BE2C (cell line): ENCODE measurements around the gene RXRG.

Experiments
- DNase-seq: peaks from one replicate; pipeline ENCODE4 v3.0.0-alpha.2; 2020
- H3K27me3 ChIP-seq: fragments of 250-450 bp; sonication (Bioruptor Pico); 2 replicates; pipeline ENCODE4 v1.5.1; 2020; ENCODE audit warnings: mild to moderate bottlenecking
- H3K36me3 ChIP-seq: fragments of 250-450 bp; sonication (Bioruptor Pico); 2 replicates; pipeline ENCODE4 v1.5.1; 2020; ENCODE audit warnings: mild to moderate bottlenecking
- H3K4me1 ChIP-seq: fragments of 250-450 bp; sonication (Bioruptor Pico); 2 replicates; pipeline ENCODE4 v1.5.1; 2020
- H3K4me3 ChIP-seq: 2 replicates; pipeline ENCODE4 v1.5.1; 2011; ENCODE audit warnings: low read depth, low read length
- H3K9me3 ChIP-seq: fragments of 250-450 bp; sonication (Bioruptor Pico); 2 replicates; pipeline ENCODE4 v1.5.1; 2020
- TF ChIP-seq, protein P1 (sequence below): IDR thresholded peaks from 2 replicates; pipeline ENCODE4 v1.5.1; 2012; ENCODE audit warnings: mild to moderate bottlenecking, low read depth, low read length

The RXRG gene

DNA sequence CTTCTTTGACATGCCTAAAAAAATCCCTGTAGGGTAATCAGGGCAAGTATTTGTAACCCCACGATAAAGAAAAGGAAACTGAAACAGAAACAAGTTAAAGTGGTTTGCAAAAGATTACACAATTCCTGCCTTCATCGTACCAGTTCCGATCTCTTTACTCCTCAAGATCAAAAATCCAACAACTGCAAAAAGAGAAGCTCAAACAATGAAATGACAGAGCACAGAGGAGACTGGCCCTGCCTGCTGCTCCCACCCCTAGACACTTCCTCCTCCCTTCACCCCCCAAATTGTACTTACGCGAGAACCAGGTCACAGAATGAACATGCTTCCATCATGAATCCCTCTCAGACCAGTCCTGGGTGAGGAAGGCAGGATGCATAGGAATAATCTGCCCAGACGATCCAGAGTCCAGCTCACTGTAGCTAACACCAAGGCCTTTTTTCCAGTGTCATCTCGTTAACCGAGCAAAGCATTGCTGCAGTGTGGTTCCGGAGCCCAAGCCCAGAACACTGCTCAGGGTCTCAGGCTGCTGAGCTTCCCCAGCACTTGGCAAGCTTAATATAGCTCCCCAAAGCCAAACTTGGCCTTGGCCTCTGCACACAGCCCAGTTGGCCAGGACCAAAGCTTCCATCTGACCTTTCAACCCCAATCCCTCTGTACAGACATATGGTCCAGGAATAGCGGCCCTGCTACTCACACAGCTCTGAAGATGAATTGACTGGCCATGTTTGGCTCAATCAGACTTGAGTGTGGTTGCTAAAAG lies 20.3 kb downstream of the RXRG start:
- Histone ChIP-seq H3K27me3 (no peaks in the 10 kb centered on the region), H3K36me3 (no peaks in the 10 kb centered on the region), H3K4me1 (no peaks in the 10 kb centered on the region), H3K9me3 (no peaks in the 10 kb centered on the region), H3K4me3 (no peak overlapping the region)
- TF ChIP-seq, protein P1, sequence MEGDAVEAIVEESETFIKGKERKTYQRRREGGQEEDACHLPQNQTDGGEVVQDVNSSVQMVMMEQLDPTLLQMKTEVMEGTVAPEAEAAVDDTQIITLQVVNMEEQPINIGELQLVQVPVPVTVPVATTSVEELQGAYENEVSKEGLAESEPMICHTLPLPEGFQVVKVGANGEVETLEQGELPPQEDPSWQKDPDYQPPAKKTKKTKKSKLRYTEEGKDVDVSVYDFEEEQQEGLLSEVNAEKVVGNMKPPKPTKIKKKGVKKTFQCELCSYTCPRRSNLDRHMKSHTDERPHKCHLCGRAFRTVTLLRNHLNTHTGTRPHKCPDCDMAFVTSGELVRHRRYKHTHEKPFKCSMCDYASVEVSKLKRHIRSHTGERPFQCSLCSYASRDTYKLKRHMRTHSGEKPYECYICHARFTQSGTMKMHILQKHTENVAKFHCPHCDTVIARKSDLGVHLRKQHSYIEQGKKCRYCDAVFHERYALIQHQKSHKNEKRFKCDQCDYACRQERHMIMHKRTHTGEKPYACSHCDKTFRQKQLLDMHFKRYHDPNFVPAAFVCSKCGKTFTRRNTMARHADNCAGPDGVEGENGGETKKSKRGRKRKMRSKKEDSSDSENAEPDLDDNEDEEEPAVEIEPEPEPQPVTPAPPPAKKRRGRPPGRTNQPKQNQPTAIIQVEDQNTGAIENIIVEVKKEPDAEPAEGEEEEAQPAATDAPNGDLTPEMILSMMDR = no peak
- no peak for DNase-seq

GRCh38 chr1:165423136-165423535 lies 21.8 kb downstream of the RXRG start:
- H3K9me3 ChIP-seq = no peaks in the 10 kb centered on the region
- TF ChIP-seq, protein P1 = no peak
- no peak overlapping the region for H3K4me3 ChIP-seq
- H3K36me3 ChIP-seq = no peaks in the 10 kb centered on the region
- no peak for DNase-seq
- H3K4me1 ChIP-seq = no peaks in the 10 kb centered on the region
- 0 out of 2 replicates have a peak, but pooled peaks cover 3% of the 10 kb centered on the region for H3K27me3 ChIP-seq

GRCh38 chr1:165420655-165421054 lies 24.3 kb downstream of the RXRG start:
- no peak for DNase-seq
- peaks cover 10% of the 10 kb centered on the region; the same call in 1 of the 2 replicates for H3K27me3 ChIP-seq
- H3K9me3 ChIP-seq = no peaks in the 10 kb centered on the region
- TF ChIP-seq, protein P1 = no peak
- no peaks in the 10 kb centered on the region for H3K4me1 ChIP-seq
- H3K36me3 ChIP-seq = no peaks in the 10 kb centered on the region
- H3K4me3 ChIP-seq = no peak overlapping the region

DNA sequence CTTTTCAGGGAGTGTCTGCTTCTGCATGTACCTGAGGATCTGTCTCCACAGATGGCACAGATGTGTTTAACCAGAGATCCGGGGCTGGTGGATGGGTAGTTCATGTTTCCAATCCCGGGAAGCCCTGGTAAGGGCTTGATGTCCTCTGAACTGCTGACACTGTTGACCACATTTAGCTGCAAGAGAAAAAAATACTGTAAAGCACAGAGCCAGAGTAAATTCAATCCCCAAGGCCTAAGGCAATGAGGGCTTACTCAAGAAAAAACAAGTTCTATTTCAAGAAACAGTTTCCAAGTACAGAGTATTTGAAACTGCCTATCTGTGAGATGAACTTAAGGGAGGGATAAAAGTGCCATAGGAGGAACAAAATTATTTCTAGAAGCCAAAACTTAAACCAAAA lies 25.1 kb downstream of the RXRG start:
- H3K36me3 ChIP-seq = no peaks in the 10 kb centered on the region
- H3K27me3 ChIP-seq = peaks cover 10% of the 10 kb centered on the region; the same call in 1 of the 2 replicates
- no peak overlapping the region for H3K4me3 ChIP-seq
- TF ChIP-seq, protein P1 = no peak
- H3K4me1 ChIP-seq = no peaks in the 10 kb centered on the region
- H3K9me3 ChIP-seq = no peaks in the 10 kb centered on the region
- no peak for DNase-seq

DNA sequence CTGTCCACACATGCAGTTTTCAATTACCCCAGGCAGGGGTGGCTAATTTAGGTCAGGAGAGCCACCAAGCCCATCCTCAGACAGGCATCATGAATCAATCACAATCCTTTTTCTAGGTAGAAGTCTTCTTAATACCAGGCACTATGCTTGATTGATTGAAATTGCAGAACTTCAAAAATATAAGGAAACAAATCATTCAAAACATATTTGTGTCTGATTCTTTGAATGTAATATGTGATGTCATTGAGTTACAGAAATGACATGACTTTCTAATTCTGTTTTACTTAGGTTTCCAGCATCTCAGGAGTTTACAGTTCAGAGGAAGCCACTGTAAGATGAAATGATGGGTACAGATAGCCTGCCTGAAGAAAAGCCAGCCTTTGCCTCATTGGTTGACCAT lies 26.7 kb downstream of the RXRG start:
- Histone ChIP-seq H3K9me3 (no peaks in the 10 kb centered on the region), H3K4me1 (no peaks in the 10 kb centered on the region), H3K4me3 (no peak overlapping the region), H3K27me3 (peaks cover 11% of the 10 kb centered on the region), H3K36me3 (no peaks in the 10 kb centered on the region)
- TF ChIP-seq, protein P1 = no peak
- DNase-seq = no peak

DNA sequence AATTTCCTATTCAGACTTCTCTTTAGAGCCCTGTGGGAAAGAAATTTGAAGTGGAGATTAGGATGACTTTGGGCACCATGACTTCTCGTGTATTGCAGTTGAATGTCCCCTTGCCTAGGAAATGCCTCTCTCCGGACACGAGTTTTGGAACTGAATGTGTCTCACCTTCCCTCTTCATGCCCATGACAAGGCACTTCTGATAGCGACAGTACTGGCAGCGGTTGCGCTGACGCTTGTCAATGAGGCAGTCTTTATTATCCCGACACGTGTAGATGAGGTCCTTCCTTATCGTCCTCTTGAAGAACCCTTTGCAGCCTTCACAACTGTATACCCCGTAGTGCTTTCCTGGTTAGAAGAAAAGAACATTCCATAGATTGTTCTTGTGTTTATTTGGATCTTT lies 28.1 kb downstream of the RXRG start:
- no peak overlapping the region for H3K4me3 ChIP-seq
- H3K27me3 ChIP-seq = peaks cover 16% of the 10 kb centered on the region
- H3K4me1 ChIP-seq = no peaks in the 10 kb centered on the region
- H3K9me3 ChIP-seq = no peaks in the 10 kb centered on the region
- TF ChIP-seq, protein P1 = no peak
- no peak for DNase-seq
- no peaks in the 10 kb centered on the region for H3K36me3 ChIP-seq
